Measurements from ENCODE around the gene EHBP1L1. TPM values are rescaled to one million over a fixed set of nuclear protein-coding genes. Genes with fewer than 3 reads are reported as not detected.

Gene EHBP1L1
- total RNA-seq, 6 donors from 2014 or later, result 70.4 to 220 (median 133) TPM

DNA sequence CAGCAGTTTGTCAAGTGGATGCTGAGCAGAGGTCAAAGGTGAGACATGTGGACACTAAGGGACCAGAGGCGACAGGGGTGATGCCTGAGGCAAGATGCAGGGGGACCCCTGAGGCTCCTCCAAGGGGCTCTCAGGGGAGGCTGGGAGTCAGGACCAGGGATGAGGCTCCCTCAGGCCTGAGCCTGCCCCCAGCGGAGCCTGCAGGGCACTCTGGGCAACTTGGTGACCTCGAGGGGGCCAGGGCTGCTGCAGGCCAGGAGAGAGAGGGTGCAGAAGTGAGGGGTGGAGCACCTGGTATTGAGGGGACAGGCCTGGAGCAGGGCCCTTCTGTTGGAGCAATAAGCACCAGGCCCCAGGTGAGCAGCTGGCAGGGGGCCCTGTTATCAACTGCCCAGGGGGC, 6.1 kb downstream of the EHBP1L1 start:
- ATAC-seq (ENCODE audit: low FRiP score in 2 of 2) (no peak), DNase-seq (no peak)
- WGBS, 2 donors, result 95 to 100% methylated on average over 3 of the region's 3 CpGs
- Histone ChIP-seq H3K27ac (peak overlapping the region in 1 of 4 donors; percentile 14), H3K9me3 (no peaks in the 10 kb centered on the region), H3K4me1 (peaks cover 20 to 34% (median 28%) of the 10 kb centered on the region in 4 donors), H3K36me3 (peaks cover 0 to 78% (median 52%) of the 10 kb centered on the region in 4 donors), H3K4me3 (no peak overlapping the region), H3K27me3 (no peaks in the 10 kb centered on the region)
- TF ChIP-seq POLR2A (IDR thresholded peaks at IDR 0.05) (no peak), POLR2AphosphoS5 (IDR thresholded peaks at IDR 0.05) (no peak), EP300 (IDR thresholded peaks at IDR 0.05) (no peak)
- TF ChIP-seq, protein P1, sequence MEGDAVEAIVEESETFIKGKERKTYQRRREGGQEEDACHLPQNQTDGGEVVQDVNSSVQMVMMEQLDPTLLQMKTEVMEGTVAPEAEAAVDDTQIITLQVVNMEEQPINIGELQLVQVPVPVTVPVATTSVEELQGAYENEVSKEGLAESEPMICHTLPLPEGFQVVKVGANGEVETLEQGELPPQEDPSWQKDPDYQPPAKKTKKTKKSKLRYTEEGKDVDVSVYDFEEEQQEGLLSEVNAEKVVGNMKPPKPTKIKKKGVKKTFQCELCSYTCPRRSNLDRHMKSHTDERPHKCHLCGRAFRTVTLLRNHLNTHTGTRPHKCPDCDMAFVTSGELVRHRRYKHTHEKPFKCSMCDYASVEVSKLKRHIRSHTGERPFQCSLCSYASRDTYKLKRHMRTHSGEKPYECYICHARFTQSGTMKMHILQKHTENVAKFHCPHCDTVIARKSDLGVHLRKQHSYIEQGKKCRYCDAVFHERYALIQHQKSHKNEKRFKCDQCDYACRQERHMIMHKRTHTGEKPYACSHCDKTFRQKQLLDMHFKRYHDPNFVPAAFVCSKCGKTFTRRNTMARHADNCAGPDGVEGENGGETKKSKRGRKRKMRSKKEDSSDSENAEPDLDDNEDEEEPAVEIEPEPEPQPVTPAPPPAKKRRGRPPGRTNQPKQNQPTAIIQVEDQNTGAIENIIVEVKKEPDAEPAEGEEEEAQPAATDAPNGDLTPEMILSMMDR (IDR thresholded peaks at IDR 0.05), result no peak

DNA sequence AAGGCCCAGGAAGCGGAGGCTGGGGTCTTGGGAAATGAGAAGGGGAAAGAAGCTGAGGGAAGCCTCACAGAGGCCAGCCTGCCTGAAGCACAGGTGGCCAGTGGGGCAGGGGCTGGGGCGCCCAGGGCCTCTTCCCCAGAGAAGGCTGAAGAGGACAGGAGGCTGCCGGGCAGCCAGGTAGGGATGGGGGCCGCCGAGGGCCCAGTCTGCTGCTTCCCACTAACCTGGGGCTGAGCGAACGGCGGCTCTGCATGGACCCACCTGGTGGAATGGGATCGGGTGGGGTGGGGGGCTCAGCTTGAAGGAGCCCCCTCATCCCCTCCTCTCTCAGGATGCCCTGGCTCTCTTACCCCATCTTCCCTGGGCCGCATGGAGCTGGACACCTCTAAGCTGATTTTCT, 7.7 kb downstream of the EHBP1L1 start:
- Histone ChIP-seq H3K9me3 (no peaks in the 10 kb centered on the region), H3K4me1 (peaks cover 19 to 33% (median 27%) of the 10 kb centered on the region in 4 donors), H3K27me3 (no peaks in the 10 kb centered on the region), H3K36me3 (peaks cover 0 to 79% (median 52%) of the 10 kb centered on the region in 4 donors), H3K27ac (no peak overlapping the region), H3K4me3 (no peak overlapping the region)
- TF ChIP-seq, protein P1 (IDR thresholded peaks at IDR 0.05), result no peak
- TF ChIP-seq EP300 (IDR thresholded peaks at IDR 0.05) (no peak), POLR2AphosphoS5 (IDR thresholded peaks at IDR 0.05) (no peak)
- no peak for ATAC-seq (ENCODE audit: low FRiP score in 2 of 2)
- DNase-seq, result peak in 1 of 2 donors; percentile 61
- 86 to 99% methylated on average over 4 to 10 of the region's 10 CpGs for WGBS, 2 donors

DNA sequence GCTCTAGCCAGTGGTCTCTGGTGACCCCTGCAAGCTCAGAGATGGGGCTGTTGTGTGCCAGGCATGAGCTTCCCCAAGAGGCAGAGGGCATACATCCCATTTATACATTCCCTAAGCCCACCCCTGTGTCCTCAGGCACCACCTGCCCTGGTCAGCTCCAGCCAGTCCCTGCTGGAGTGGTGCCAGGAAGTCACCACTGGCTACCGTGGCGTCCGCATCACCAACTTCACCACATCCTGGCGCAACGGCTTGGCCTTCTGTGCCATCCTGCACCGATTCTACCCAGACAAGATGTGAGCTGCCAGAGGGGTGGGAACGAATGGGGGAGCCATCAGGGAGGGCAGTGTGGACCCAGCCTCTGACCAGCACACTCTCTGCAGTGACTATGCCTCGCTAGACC, 8.3 kb downstream of the EHBP1L1 start:
- TF ChIP-seq POLR2A (IDR thresholded peaks at IDR 0.05) (no peak), POLR2AphosphoS5 (IDR thresholded peaks at IDR 0.05) (no peak), EP300 (IDR thresholded peaks at IDR 0.05) (no peak)
- TF ChIP-seq, protein P1 (IDR thresholded peaks at IDR 0.05), result no peak
- H3K4me1 ChIP-seq, result peaks cover 18 to 31% (median 27%) of the 10 kb centered on the region in 4 donors
- H3K4me3 ChIP-seq, result no peak overlapping the region
- peaks cover 0 to 74% (median 52%) of the 10 kb centered on the region in 4 donors for H3K36me3 ChIP-seq
- no peak overlapping the region for H3K27ac ChIP-seq
- 77 to 91% methylated on average over 2 to 8 of the region's 8 CpGs for WGBS, 2 donors
- no peaks in the 10 kb centered on the region for H3K9me3 ChIP-seq
- ATAC-seq (ENCODE audit: low FRiP score in 2 of 2) (no peak), DNase-seq (no peak)
- no peaks in the 10 kb centered on the region for H3K27me3 ChIP-seq

DNA sequence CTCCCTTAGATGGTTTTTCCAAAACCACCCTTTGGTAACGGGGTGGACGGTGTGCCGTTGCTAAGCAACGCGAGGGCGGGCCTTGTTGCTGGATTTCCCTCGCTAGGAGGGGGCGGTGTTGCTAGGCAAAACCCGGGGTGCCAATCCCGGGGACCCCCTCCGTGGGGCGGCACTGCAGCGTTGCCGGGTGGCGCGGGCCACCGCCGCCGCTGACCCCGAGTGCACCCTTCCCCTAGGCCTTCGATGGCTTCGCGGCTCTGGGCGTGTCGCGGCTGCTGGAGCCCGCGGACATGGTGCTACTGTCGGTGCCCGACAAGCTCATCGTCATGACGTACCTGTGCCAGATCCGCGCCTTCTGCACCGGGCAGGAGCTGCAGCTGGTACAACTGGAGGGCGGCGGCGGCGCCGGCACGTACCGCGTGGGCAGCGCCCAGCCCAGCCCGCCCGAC, 8.9 kb downstream of the EHBP1L1 start:
- no peaks in the 10 kb centered on the region for H3K9me3 ChIP-seq
- H3K27me3 ChIP-seq, result no peaks in the 10 kb centered on the region
- peaks cover 0 to 71% (median 49%) of the 10 kb centered on the region in 4 donors for H3K36me3 ChIP-seq
- no peak overlapping the region for H3K4me3 ChIP-seq
- no peak overlapping the region for H3K27ac ChIP-seq
- TF ChIP-seq POLR2AphosphoS5 (IDR thresholded peaks at IDR 0.05) (no peak), EP300 (IDR thresholded peaks at IDR 0.05) (no peak), POLR2A (IDR thresholded peaks at IDR 0.05) (no peak)
- TF ChIP-seq, protein P1 (IDR thresholded peaks at IDR 0.05), result no peak
- DNase-seq (peak in 1 of 2 donors; percentile 83), ATAC-seq (ENCODE audit: low FRiP score in 2 of 2) (no peak)
- WGBS, 2 donors, result 69 to 88% methylated on average over 10 to 44 of the region's 46 CpGs
- peaks cover 18 to 37% (median 27%) of the 10 kb centered on the region in 4 donors for H3K4me1 ChIP-seq
